ENCODE measurements around the gene SH3D19.

The SH3D19 gene

DNA sequence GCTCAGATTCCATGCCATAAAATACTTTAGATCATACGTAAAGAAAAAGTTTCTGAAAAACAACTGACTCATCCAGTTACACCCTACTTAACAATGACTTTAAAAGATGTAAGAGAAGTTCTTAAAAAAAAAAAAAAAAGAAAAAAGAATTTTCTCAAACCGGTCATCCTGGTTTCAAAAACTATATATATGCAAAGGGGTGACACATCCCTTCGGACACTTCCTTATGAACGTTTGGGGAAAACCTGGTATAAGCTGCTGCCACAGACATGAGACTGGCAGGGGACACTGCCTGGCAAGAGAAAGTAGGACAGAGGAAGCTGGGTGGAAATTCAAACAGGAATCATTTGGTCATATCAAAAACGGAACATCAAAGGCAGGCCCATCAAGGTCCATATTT, 129.6 kb downstream of the SH3D19 start:
- peak; percentile 74 for DNase-seq (ENCODE audit: low read depth)

DNA sequence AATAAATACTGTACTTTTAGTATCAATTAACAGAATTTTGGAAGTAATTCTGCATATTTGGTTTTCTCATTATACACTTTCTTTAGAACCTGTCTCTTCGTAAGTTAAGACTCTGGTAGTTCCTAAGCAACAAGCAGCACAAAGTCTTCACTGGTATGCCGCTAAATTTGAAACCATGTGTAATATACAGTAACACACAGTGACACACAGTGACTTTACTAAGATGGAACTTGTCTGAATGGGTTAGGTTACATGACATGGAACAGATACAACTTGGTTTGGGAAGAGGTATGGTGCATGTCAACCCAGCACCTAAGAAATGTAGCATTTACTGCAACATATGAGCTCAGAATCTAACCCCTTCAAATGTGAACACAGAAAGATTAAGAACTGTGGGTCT, 132.0 kb downstream of the SH3D19 start:
- DNase-seq (ENCODE audit: low read depth): no peak

DNA sequence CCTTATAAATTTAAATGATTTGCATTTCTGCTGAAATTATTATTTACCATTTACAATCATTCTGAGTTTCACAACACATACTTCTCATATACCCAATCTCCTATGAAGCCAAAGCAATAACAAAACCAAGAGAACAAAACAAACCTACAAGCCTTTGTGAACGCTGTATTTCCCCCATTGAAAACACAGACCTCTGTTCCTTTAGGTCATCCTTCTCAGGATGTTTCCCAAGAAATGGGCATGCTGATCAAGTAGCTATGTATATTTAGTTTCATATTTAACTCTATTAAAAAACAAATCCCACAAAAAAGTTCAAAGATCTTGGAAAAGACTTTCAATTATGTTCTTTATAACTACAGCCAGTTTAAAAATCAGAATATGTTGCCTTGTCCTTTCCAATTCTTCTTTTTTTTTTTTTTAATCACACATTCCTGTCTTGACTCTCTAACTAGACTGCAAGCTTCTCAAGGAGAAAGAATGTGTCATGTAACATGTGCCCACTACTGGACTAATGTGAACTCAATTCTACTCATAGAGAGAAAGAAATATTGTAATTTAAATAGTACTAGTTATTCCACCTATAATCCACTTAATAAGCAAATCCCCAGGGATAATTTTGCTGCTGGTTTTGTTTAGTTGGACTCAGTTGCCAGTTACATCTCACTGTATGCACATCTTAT, 132.7 kb downstream of the SH3D19 start:
- peak; percentile 49 for DNase-seq (ENCODE audit: low read depth)

DNA sequence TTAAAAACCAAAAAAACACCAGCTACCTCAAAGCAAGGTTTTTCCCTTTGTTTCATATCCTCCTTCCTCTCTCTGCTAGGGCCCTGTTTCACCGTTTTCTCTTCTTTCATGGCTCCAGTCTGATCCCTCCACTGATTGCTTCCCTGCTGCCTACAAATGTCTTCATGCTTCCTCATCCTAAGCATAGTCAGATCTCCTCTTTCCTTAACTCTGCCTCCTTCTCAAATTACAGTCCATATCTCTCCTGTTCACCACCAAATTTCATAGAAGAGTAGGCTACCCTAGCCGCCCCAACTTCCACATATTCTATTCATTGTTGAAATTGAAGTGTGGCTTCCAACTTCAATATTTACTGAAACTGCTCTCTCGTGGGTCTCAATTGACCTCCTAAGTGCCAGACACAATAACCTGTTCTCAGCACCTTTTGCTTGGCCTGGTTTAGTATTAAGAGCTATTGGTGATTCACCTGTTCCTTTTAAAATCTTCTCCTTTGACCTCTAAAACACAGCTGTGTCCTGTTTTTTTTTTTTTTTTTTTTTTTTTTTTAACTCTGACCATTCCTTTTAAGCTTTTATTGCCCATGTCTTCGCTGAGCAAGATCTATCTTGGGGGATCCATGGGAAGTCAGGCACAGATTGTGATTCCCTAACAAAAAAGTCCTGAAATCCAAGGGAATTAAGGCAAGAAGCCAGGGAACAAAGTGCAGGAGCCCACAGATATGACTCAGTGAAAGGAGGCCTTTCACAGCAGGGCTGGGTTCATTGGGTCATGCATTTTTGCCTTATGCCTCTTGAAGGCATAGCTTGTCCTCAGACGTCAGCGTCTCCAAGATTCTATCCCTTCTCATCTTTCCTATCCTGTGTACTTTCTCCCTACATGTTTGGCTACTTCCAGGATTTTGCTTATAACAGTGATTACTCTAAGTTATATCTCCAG, 140.6 kb downstream of the SH3D19 start:
- DNase-seq (ENCODE audit: low read depth): peak; percentile 84

DNA sequence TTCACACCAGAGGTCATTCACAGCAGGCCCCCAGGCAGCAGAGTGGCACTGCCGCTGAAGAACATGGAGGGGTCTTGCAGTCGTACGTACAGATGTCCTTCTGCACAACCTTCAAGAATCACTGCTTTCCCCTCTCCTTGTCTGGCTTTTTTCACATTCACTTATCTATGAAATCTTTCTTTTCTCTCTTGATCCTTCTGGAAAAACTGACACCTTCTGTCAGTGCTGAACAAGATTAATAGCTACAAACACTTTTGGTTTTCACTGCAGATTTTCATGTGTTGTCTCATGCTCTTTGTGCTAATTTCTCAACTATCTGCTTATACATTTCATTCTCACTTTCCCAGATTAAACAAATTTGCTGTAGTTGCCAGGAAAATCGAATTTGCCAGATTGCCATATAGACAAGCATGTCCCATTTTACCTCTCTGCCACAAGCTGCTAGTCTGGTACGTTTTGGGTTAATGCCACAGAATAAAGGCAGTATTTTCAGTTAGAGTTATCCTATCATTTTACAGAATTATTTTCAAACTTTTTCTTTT, 142.9 kb downstream of the SH3D19 start:
- DNase-seq (ENCODE audit: low read depth): no peak

DNA sequence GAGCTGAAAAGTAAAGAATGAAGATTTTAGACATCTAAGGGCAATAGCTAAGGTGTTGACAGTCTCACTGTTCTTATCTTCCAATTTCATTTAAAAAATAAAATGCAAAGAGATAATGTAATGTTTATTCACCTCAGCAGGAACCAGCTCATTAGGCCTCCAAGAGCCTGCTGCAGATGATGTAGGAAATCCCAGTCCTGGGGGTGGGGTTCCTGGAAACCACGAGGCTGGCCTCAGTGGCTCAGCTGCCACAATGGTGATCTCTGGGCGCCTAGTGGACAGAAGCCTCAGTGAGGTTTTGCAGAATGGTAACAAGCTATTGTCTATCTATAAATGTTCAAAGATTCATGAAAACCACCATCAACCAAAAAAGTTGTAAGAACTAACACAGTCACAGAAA, 148.7 kb downstream of the SH3D19 start:
- no peak for DNase-seq (ENCODE audit: low read depth)

DNA sequence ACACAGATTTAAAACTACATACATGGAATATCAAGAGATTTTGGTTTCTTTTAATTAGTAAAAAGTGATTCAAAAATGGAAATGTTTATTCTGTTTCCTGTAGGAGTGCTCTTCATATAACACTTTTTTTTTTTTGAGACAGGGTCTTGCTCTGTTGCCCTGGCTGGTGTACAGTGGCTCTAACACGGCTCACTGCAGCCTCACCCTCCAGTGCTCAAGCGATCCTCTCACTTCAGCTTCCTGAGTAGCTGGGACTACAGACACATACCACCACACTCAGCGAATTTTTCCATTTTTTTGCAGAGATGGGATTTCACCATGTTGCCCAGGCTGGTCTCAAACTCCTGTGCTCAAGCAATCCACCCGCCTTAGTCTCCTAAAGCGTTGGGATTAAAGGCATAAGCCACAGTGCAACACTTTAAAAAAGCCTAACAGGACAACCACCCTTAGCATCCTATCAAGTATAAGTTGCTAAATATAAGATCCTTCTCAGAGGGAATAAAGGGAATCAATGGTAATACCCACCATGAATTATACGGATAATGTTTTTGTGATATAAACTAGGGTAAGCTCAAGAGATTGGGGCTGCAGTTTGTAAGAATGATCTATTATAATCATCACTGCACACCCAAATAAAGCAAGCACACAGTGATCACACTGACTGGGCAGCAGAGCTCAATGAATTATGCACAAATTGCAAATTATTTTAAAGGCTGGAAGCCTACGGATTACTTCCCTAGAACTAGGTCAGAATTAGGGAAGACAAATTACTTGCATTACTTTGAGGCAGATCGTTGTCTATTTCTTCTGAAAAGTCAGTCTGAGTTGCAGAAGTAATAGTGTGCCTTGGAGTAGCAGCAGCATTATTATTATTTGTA, 149.4 kb downstream of the SH3D19 start:
- DNase-seq (ENCODE audit: low read depth): no peak

DNA sequence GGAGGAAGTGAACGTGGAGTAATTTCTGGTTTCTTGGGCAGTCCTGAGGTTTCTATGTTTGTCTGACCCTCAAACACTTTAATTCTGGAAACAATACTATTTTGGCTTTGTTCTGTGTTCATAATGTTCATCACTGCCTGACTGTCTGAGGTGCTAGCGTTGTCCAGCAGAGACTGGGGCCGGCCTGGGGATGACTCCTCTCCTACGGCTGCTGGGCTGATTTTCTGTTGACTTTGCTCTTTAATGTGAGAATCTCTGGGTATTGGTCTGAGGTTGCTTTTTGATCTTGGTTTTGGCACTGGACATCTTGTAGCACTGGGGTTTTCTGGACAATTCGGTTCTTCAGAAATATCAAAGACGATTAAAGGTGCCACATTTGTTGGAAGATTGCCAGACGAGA, 150.2 kb downstream of the SH3D19 start:
- no peak for DNase-seq (ENCODE audit: low read depth)

DNA sequence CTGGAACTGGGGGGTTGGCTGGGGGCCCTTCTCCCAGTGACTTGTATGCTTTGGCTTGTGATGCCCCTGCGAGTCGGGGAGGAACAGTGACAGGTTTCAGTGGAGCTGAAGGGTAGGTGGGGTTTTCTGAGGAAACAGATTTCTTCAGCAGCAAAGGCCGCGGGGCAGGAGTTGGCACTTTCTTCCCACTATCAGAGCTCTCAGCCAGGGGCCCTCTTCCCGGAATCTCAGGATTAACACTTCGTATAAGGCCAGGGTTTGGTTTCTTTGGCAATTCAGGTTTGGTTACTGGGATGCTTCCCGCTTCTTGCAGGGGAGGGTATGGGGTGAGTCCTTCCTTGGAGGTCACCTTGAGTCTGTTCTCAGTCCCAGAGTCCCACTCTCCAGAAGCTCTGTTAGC, 150.6 kb downstream of the SH3D19 start:
- DNase-seq (ENCODE audit: low read depth): no peak

DNA sequence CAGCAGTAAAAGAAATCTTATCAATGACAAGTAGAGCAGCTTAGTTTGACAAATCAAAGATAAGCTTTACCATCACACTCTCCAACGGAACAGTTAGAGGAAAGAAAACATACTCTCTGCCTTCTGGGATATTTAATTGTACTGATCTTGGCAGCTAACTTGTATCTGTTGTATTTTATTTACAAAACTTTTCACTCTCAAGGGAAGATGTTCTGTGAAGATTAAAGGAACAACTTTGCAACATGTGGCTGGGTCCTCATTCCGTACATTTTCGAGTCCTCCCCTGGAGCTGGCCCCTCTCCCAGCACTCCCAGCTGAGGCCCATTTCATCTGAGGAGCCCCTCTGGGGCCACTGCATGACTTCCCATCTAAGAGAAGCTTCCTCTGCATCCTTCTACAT, 151.5 kb downstream of the SH3D19 start:
- DNase-seq (ENCODE audit: low read depth): peak; percentile 51

DNA sequence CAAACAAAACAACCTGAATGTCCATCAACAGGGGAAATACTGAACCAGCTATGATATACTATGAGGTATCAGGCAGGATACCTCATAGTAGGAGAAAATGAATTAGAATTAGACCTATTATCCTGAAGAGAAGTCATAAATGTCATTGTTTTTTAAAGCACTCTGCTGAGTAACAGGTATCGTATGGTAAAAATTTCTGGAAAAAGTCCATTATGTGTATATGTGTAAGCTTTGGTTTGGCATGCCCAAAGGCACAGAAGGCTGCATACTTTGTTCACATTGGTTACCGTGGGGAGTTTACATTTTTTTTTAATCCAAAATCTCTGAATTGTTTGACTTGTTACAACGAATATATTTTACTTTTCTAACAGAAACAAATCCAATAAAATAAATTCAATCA, 155.5 kb downstream of the SH3D19 start:
- peak; percentile 49 for DNase-seq (ENCODE audit: low read depth)

DNA sequence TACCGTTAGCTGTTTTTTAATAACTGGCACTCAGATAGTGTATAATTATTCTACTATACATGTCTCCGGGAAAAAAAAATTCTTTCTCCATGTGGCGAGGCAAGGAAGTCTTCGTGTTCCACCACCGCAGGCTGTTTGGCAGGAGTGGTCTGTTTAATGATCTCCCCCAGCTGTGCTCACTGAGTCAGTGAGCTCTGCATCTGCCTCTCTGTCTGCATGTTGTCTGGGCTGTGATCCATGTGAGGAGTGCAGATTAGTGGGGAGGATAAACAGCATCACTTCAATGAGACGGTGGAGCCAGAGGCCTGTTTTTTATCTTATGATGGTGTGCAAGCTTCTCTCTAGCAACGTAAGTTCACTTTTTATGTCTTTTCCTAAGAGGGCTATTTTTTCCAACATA, 156.2 kb downstream of the SH3D19 start:
- peak; percentile 99 for DNase-seq (ENCODE audit: low read depth)

DNA sequence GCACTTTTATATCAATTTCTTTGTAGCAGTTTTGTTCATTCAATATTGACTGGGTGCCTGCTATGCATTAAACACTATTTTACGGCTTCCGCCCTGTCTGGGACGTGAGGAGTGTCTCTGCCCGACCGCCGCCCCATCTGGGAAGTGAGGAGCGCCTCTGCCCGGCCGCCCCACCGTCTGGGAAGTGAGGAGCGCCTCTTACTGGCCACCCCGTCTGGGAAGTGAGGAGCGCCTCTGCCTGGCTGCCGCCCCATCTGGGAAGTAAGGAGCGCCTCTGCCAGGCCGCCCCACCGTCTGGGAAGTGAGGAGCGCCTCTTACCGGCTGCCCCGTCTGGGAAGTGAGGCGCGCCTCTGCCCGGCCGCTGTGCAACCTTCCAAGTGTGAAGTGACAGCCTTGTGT, 157.8 kb downstream of the SH3D19 start:
- DNase-seq (ENCODE audit: low read depth): no peak

DNA sequence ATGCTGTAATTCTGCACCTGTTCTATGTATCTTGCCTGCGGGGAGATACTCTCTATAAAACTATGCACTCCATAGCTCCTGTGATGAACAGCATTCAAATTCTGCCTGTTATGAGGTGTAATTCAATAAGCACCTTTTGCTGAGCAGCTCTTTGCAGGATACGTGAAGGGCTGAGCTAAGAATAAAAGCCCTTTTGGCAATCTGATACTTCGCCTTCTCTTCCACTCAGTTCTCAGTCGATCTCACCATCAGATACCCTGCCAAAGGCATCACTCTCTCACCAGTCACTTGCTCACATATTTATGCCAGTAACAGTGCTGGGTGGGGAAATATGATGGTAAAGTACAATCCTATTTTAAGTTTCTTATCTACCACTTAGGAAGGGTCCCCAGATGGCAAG, 158.8 kb downstream of the SH3D19 start:
- DNase-seq (ENCODE audit: low read depth): peak; percentile 11

DNA sequence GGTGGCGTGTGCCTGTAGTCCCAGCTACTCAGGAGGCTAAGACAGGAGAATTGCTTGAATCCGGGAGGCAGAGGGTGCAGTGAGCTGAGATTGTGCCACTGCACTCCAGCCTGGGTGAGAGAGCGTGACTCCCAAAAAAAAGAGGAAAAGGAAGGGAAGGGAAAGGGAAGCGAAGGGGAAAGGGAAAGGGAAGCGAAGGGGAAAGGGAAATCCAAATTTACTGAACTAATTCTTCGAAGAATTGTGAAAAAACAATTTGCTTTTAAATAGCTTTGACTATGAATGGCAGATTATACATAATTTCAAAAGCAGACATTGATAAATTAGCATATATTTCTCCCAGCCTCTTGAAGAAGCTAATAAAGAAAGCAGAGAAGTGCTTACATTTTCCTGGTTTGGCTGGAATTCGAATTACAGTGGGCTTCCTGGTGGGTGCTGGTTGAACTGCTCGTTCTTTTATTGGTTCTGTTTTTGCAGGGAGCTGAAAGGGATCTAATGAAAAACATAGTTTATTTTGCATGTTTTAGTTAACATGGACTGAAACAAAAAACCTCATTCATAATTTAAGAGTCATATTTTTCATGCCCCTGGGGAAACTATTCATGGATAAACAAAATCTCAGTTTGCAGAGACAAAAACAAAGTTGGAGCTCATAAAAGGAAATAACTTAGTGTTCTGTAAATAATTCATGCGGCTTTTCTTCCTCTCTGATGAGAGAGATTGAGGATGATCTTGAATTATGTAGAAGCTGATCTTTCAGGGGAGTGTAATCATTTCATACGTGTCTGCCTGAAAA, 160.0 kb downstream of the SH3D19 start:
- DNase-seq (ENCODE audit: low read depth): no peak

DNA sequence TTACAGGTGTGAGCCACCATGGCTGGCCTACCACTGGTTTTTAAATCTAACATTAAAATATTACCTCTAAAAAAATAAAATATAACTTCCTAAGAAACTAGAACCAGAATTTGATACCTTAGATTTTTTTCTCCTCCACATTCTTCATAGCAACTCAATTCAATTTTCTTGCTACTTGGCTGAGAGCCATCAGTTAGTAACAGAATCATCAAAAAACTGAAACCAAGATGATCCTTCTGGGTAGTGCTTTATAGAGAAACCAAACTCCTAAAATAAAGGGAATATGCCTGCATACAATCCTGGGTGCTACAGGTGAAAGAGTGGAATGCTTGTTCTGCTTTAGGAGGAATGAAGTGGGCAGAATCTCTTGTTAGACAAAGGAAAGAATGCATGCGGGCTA, 161.6 kb downstream of the SH3D19 start:
- DNase-seq (ENCODE audit: low read depth): peak; percentile 14

DNA sequence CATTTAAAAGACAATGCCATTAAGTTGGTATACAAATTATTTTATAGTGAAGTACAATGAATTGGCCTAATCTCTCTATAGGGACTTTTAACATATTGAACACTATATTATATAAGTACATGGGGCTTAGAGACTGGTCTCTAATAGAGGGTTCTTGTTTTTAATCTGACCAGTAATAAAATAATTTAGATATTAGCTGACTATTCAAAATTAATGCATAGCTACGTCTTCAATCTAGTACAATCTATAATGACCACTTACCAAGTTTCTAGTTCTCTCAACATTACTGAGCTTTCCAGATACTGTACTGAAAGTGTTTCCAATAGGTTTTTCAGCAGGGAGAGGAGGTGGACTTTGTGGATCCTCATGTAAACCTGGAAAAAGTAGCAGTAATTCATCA, 166.4 kb downstream of the SH3D19 start:
- DNase-seq (ENCODE audit: low read depth): no peak

DNA sequence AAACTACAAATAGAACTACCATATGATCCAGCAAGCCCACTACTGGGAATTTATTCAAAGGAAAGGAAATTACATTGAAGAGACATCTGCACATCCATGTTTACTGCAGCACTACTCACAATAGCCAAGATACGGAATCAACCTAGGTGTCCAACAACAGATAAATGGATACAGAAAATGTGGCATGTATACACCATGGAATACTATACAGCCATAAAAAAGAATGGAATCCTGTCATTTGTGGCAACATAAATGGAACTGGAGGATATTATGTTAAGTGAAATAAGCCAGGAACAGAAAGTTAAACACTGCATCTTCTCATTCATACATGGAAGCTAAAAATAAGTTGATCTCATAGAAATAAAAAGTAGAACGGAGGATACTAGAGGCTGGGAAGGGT, 167.9 kb downstream of the SH3D19 start:
- DNase-seq (ENCODE audit: low read depth): no peak

DNA sequence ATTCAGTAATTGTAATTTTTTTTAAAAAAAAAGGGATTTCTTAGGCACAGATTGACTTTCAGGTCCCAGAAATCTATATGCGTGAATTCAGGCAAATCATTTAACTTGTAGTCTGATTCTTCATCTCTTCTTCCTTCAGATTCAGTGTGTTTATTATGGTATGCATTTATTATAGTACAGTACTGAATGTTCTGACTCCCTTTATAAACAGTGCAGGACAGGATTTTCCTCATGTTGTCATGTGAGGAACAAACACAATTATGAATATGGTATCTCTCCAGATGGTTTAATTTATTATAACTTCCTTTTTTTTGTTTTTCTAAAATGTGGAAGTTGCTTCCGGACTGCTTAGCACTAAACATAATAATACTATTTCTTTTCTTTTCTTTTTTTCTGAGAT, 171.8 kb downstream of the SH3D19 start:
- DNase-seq (ENCODE audit: low read depth): no peak

DNA sequence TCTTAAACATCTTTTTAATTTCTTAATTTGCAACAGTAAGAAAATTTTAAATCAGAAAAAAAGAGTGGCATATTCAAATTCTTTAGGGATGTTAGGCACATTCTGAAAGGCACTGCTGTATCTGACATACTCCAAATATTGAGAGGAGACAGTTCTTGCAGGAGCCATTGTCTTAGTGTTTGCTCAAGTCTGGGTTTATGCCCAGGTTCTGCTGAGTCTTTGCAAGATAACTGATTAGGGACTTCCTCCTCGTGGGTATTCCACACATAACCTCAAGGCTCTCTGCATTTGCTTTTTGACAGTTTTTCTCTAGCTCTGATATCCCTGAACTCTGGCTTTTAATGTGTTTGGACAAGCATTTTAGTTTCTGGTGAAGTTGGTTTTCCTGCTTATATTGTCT, 173.4 kb downstream of the SH3D19 start:
- no peak for DNase-seq (ENCODE audit: low read depth)

DNA sequence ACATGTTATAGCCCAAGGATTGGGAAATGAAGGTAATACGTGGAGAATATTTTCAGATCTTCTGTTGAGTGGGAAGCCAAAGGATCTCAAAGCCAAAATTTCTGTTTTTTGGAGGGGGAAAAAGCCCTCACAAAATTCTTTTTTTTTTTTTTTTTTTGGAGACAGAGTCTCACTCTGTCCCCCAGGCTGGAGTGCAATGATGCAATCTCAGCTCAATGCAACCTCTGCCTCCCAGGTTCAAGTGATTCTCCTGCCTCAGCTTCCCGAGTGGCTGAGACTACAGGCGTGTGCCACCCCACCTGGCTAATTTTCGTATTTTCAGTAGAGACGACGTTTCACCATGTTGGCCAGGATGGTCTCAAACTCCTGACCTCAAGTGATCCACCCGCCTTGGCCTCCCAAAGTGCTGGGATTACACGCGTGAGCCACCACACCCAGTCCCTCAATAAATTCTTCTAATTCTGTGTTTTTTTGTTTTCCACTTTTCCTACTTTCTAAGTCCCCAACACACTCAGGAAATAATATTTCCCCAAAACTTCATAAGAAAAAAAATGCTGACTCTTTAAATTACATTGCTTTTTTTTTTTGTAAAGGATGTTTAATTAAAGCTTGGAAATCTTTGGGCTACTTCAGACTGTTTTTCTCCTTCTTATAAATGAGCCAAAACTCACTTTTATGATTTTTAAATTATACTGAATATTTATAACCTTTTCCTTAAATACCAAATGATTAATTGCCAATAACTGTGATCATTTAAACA, 174.4 kb downstream of the SH3D19 start:
- DNase-seq (ENCODE audit: low read depth): no peak

Data from iris pigment epithelial cell (primary cell).